Activated naive CD4-positive, alpha-beta T cell treated with anti-CD3 and anti-CD28 coated beads, Interleukin-2, amount 50 U/mL, for 72 hours (primary cell): ENCODE data around the gene TENT4B. TPM values are rescaled to one million over a fixed set of nuclear protein-coding genes. Genes with fewer than 3 reads are reported as not detected.
"Not testable (repeated sequence)": the region's sequence is repeated elsewhere in the genome, so short reads cannot be mapped to it uniquely, and the experiment has no call there.

ENCODE experiments used
- ATAC-seq, 2 donors: fragments of 150-1000 bp; cut with Tn5 transposase; 2 replicates each; pipeline ENCODE4 v1.10.0; 2021; ENCODE audit warnings: mild to moderate bottlenecking in 2 of 2, moderate library complexity in 2 of 2
- DNase-seq, 2 donors: peaks; one replicate each; pipeline ENCODE4 v3.0.0; 2021 to 2022; ENCODE audit warnings: low spot score in 2 of 2
- H3K27ac Mint-ChIP-seq, 2 donors: one replicate each; pipeline ENCODE4 v1.8.0; 2022; ENCODE audit warnings: mild to moderate bottlenecking in 2 of 2, mixed read lengths in 2 of 2
- H3K36me3 Mint-ChIP-seq, 2 donors: one replicate each; pipeline ENCODE4 v1.8.0; 2022; ENCODE audit warnings: mixed read lengths in 2 of 2
- H3K9me3 Mint-ChIP-seq, 2 donors: one replicate each; pipeline ENCODE4 v1.8.0; 2022; ENCODE audit warnings: mixed read lengths in 2 of 2
- total RNA-seq, 2 donors: library from RNA; stranded (reverse); gene quantifications; one replicate each; pipeline ENCODE4 v1.2.3, GENCODE V29; 2022

Gene TENT4B
- 10 to 100 TPM; 25.7 to 27.9 TPM for total RNA-seq

- no peaks in the 10 kb centered on the region for H3K9me3 Mint-ChIP-seq
- ATAC-seq (peak; percentile 70 to 76), DNase-seq (peak; percentile 85 to 92)
- H3K36me3 Mint-ChIP-seq = peaks cover 9 to 16% of the 10 kb centered on the region in 2 donors
- peak within 1 kb of the TSS; percentile 99 for H3K27ac Mint-ChIP-seq
Measured at GRCh38 chr16:50152807-50153595, at the start of gene TENT4B. TSS of gene TENT4B (plus strand) at chr16:50153306. CDS start at chr16:50153622, 316 bp downstream.

DNA sequence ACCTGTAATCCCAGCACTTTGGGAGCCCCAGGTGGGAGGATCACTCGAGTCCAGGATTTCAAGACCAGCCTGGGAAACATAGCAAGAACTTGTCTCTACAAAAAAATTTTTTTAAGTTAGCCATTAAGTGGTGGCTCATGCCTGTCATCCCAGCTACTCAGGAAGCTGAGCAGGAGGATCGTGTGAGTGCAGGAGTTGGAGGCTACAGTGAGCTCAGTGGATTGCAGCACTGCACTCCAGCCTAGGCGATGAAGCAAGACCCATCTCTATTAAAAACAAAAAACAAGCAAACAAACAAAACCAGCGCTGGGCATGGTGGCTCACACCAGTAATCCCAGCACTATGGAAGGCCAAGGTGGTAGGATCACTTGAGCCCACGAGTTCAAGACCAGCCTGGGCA lies 49.3 kb upstream of the TENT4B start:
- Mint-ChIP-seq H3K27ac (peak overlapping the region in 1 of 2 donors; percentile 44), H3K36me3 (peaks cover 16 to 30% of the 10 kb centered on the region in 2 donors), H3K9me3 (no peaks in the 10 kb centered on the region)
- ATAC-seq (no peak), DNase-seq (no peak)

GRCh38 chr16:50114357-50115129 lies 38.6 kb upstream of the TENT4B start:
- DNase-seq = no peak
- H3K36me3 Mint-ChIP-seq = peaks cover 0 to 7% of the 10 kb centered on the region in 2 donors
- no peaks in the 10 kb centered on the region for H3K9me3 Mint-ChIP-seq
- H3K27ac Mint-ChIP-seq = no peak overlapping the region
- ATAC-seq = no peak

- H3K9me3 Mint-ChIP-seq = peaks cover 0 to 14% of the 10 kb centered on the region in 2 donors
- H3K27ac Mint-ChIP-seq = peak overlapping the region; percentile 78 to 90
- ATAC-seq = no peak
- no peak for DNase-seq
- H3K36me3 Mint-ChIP-seq = peaks cover 0 to 25% of the 10 kb centered on the region in 2 donors
Measured at GRCh38 chr16:50120711-50121110, 32.4 kb upstream of the TENT4B start.

GRCh38 chr16:50121278-50121677 lies 31.8 kb upstream of the TENT4B start:
- Mint-ChIP-seq H3K36me3 (peaks cover 0 to 25% of the 10 kb centered on the region in 2 donors), H3K27ac (peak overlapping the region; percentile 78 to 90), H3K9me3 (peaks cover 0 to 14% of the 10 kb centered on the region in 2 donors)
- peak; percentile 63 to 83 for ATAC-seq
- peak in 1 of 2 donors; percentile 12 for DNase-seq

DNA sequence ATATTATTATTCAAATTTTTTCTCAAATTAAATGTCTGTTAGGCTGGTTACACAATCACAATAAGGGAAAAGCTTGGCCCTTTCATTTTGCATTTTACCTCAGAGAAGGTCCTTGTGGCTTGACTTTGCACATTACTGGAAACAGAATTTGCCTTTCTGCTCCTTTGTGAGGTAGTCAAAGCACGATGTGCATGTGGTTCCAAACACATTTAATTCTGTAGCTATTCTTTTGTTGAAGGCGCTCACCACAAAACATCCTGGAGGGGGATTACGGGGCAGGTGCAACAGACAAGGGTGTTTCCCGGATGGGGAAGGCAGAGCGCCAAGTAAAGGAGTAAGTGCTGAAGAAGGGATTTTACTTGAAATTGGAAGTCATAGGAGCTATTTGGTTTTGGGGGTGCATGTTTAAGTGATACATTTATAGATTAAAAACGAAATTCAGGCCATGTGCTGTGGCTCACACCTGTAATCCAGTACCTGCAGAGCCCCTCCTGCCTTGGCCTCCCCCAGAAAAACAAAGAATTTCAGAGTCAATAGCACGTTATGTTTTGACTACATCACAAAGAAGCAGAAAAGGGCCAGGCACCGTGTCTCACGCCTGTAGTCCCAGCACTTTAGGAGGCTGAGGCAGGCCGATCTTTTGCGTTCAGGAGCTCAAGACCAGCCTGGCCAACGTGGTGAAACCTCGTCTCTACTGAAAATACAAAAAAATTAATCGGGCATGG lies 31.2 kb upstream of the TENT4B start:
- Mint-ChIP-seq H3K27ac (peak overlapping the region; percentile 78 to 90), H3K9me3 (peaks cover 0 to 14% of the 10 kb centered on the region in 2 donors), H3K36me3 (peaks cover 0 to 25% of the 10 kb centered on the region in 2 donors)
- ATAC-seq (peak; percentile 88 to 91), DNase-seq (peak; percentile 69 to 74)

DNA sequence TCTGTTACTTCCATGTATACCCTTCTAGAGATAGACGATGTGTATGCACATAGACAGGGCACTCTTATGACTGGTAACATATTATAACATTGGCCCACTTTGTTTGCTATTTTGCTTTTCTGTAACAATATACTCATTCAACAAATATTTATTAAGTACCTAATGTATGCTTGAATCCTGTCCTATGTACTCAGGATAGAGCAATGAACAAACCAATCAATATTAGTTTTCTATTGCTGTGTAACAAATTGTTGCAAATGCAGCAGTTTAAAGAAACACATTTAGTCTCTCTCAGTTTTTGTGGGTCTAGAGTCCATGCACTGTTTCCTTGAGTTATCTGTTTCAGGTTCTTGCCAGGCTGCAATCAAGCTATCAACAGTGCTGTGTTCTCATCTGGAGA lies 29.7 kb upstream of the TENT4B start:
- ATAC-seq (no peak), DNase-seq (no peak)
- Mint-ChIP-seq H3K27ac (no peak overlapping the region), H3K9me3 (peaks cover 0 to 14% of the 10 kb centered on the region in 2 donors), H3K36me3 (peaks cover 0 to 25% of the 10 kb centered on the region in 2 donors)

DNA sequence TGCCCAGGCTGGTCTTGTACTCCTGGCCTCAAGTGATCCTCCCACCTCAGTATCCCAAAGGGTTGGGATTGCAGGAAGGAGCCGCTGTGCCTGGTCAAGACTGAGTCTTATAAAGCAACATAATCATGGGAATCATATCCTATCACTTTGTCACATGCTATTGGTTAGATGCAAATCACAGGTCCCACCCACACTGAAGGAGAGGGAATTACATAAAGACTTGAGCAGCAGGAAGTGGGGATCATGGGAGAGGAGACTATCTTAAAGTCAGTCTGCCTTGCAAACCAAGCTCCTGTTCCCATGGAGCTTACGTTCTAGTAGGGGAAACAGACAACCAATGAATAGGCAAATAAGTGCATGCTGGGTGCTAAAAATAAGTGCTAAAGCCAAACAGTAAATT lies 28.3 kb upstream of the TENT4B start:
- peaks cover 0 to 14% of the 10 kb centered on the region in 2 donors for H3K9me3 Mint-ChIP-seq
- H3K36me3 Mint-ChIP-seq = peaks cover 0 to 18% of the 10 kb centered on the region in 2 donors
- DNase-seq = no peak
- H3K27ac Mint-ChIP-seq = no peak overlapping the region
- no peak for ATAC-seq

DNA sequence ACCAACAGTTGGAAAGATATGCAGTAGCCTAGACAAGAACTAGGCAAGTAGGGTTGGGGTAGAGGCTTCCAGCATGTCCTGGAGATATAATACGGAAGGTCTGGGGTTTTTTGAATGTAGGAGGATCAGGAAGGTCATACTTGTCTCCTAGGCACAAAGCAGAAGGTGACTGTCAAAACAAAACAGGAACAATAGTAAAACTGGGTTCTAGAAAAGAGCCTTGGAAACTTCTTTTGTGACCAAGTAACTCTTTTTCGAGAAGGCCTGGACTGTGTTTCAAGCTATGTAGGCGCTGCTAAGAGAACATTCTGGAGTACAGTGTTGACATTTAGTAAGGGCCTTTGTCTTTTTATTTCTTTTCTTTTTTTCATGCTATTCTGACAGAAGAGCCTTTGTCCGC lies 26.9 kb upstream of the TENT4B start:
- ATAC-seq = no peak
- no peak overlapping the region for H3K27ac Mint-ChIP-seq
- H3K36me3 Mint-ChIP-seq = peaks cover 0 to 18% of the 10 kb centered on the region in 2 donors
- peaks cover 0 to 14% of the 10 kb centered on the region in 2 donors for H3K9me3 Mint-ChIP-seq
- DNase-seq = no peak

DNA sequence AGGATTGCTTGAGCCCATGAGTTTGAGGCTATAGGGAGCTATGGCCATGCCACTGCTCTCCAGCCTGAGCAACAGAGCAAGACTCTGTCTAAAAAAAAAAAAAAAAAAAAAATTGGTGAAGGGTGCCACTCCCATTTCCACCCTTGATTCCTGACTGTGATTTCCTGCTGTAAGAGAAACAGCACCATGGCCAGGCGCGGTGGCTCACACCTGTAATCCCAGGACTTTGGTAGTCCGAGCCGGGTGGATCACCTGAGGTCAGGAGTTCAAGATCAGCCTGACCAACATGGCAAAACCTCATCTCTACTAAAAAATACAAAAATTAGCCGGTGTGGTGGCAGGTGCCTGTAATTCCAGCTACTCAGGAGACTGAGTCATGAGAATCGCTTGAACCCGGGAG lies 20.5 kb upstream of the TENT4B start:
- not testable (repeated sequence) for H3K9me3 Mint-ChIP-seq, ATAC-seq, DNase-seq, H3K36me3 Mint-ChIP-seq, H3K27ac Mint-ChIP-seq

DNA sequence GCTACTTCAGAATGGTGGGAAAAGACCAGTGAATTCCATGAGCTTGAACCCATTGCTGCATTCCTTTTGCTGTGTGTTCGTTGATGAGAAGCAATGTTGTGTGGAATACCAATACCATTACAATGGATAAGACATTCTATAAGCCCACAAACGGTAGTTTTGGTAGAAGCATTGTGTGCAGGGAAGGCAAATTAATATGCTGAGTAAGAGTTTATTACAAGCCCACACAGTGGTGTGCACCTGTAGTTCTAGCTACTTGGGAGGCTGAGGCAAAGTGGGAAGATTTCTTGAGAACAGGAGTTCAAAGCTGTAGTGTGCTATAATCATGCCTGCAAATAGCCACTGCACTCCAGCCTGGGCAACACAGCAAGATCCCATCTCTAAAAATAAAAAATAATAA lies 19.9 kb upstream of the TENT4B start:
- Mint-ChIP-seq H3K36me3 (no peaks in the 10 kb centered on the region), H3K27ac (no peak overlapping the region), H3K9me3 (no peaks in the 10 kb centered on the region)
- no peak for ATAC-seq
- DNase-seq = no peak

GRCh38 chr16:50136399-50136798 lies 16.7 kb upstream of the TENT4B start:
- no peak overlapping the region for H3K27ac Mint-ChIP-seq
- no peak for ATAC-seq
- no peaks in the 10 kb centered on the region for H3K9me3 Mint-ChIP-seq
- no peaks in the 10 kb centered on the region for H3K36me3 Mint-ChIP-seq
- DNase-seq = no peak

DNA sequence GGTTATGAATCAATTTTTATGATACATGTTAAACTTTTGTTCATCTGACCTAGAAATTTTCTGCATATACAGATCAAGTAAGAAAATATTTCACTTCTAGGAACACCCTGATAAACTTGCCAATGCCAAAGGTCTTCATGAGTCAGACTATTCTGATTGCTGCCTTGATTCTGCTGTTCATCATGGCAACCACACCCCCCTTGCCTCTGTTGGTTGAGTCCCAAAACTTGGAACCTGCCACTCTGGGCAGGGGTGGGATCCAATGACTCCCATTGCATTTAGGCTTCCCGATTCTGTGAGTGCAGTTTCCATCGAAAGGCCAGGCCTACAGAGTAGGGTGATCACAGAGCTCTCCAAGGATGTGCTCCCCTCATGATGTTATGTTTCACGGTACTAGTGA lies 15.8 kb upstream of the TENT4B start:
- H3K27ac Mint-ChIP-seq = no peak overlapping the region
- H3K36me3 Mint-ChIP-seq = no peaks in the 10 kb centered on the region
- ATAC-seq (no peak), DNase-seq (no peak)
- H3K9me3 Mint-ChIP-seq = no peaks in the 10 kb centered on the region

DNA sequence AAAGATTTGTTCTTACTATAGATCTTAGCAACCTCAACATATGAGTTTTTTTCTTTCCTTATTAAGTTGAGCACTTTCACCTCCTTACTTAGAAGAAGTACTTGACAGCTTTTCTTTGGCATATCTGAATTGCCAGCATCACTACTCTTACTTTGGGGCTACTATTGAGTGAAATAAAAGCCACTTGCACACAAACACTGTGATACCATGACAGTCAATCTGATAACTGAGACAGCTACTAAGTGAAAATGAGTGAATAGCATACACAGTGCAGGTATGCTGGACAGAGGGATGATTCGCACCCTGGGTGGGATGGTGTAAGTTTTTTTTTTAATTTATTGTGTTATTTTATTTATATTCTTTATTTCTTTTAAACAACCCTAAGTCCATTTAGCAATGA lies 13.5 kb upstream of the TENT4B start:
- DNase-seq (no peak), ATAC-seq (peak in 1 of 2 donors; percentile 93)
- H3K36me3 Mint-ChIP-seq = no peaks in the 10 kb centered on the region
- H3K27ac Mint-ChIP-seq = no peak overlapping the region
- no peaks in the 10 kb centered on the region for H3K9me3 Mint-ChIP-seq

- DNase-seq (no peak), ATAC-seq (no peak)
- no peaks in the 10 kb centered on the region for H3K36me3 Mint-ChIP-seq
- H3K27ac Mint-ChIP-seq = no peak overlapping the region
- no peaks in the 10 kb centered on the region for H3K9me3 Mint-ChIP-seq
Measured at GRCh38 chr16:50144211-50144610, 8.9 kb upstream of the TENT4B start.

GRCh38 chr16:50146479-50147435 lies 6.3 kb upstream of the TENT4B start:
- DNase-seq = no peak
- ATAC-seq = no peak
- Mint-ChIP-seq H3K9me3 (no peaks in the 10 kb centered on the region), H3K36me3 (no peaks in the 10 kb centered on the region), H3K27ac (peak overlapping the region in 1 of 2 donors; percentile 9)
